GM12878 (cell line): ENCODE measurements around the gene SLC22A4. TPM values are rescaled to one million over a fixed set of nuclear protein-coding genes. Genes with fewer than 3 reads are reported as not detected.

Experiments used
- ATAC-seq: fragments of 200-7000 bp; cut with Tn5 transposase; 3 replicates; pipeline ENCODE4 v1.9.1; 2020; ENCODE audit warnings: mild to moderate bottlenecking, moderate library complexity
- BruUV-seq: library from RNA; stranded (reverse); fragments of 400-500 nt; replicated peaks from 2 replicates; lab custom pipeline; 2021; lab: Mats Ljungman, UMichigan
- CTCF ChIA-PET: fragments of 300-600 bp; sonication (Branson Sonifier 250); formaldehyde crosslinking; extraction: SDS; loops from one replicate; lab custom pipeline; 2021; ENCODE audit warnings: inconsistent platforms; lab: Yijun Ruan, JAX
- POLR2A ChIA-PET: fragments of 350-600 bp; formaldehyde crosslinking; extraction: SDS; loops from one replicate; lab custom pipeline; 2021; ENCODE audit warnings: inconsistent platforms; lab: Charles Lee
- RAD21 ChIA-PET: fragments of 300-600 bp; sonication (Branson Sonifier 250); formaldehyde crosslinking; loops from one replicate; lab custom pipeline; 2023; ENCODE audit warnings: antibody characterized with exemption; ENCODE audit not compliant: unreplicated experiment; lab: Charles Lee
- SMC1A ChIA-PET: fragments of 300-600 bp; sonication (Branson Sonifier 250); formaldehyde crosslinking; loops from one replicate; lab custom pipeline; 2023; ENCODE audit not compliant: unreplicated experiment, uncharacterized antibody; lab: Charles Lee
- DNase-seq: peaks from one replicate; pipeline ENCODE4 v3.0.0-alpha.2; 2011; ENCODE audit warnings: low read depth, low spot score
- FAIRE-seq: peaks from 3 replicates; lab custom pipeline; 2011; peaks lifted over from hg19 to GRCh38; lab: Jason Lieb, UNC
- H2AFZ ChIP-seq: 2 replicates; pipeline ENCODE4 v1.6.0; 2011; ENCODE audit warnings: low read depth, low read length, control low read depth; ENCODE audit not compliant: control insufficient read depth
- H3K27ac ChIP-seq: 2 replicates; pipeline ENCODE4 v1.5.1; 2011; ENCODE audit warnings: control low read depth; ENCODE audit not compliant: control insufficient read depth, insufficient read depth
- H3K27me3 ChIP-seq, 2 experiments: replicated peaks in 1 of 2; 2 replicates each; pipeline versions ENCODE4 v1.6.0 to v1.6.1; 2011; ENCODE audit warnings: low read length in 1 of 2; ENCODE audit not compliant: control insufficient read depth in 2 of 2, insufficient read depth in 2 of 2
- H3K36me3 ChIP-seq, 2 experiments: 2 replicates each; pipeline ENCODE4 v1.5.1; 2011; ENCODE audit warnings: low read length in 1 of 2; ENCODE audit not compliant: control insufficient read depth in 2 of 2, insufficient read depth in 2 of 2
- H3K4me1 ChIP-seq: 2 replicates; pipeline ENCODE4 v1.6.1; 2011; ENCODE audit warnings: mild to moderate bottlenecking, low read length, moderate library complexity, mixed read lengths; ENCODE audit not compliant: control insufficient read depth, insufficient read depth
- H3K4me2 ChIP-seq: 2 replicates; pipeline ENCODE4 v1.6.0; 2011; ENCODE audit warnings: control low read depth; ENCODE audit not compliant: control insufficient read depth, insufficient read depth
- H3K4me3 ChIP-seq: fragments of 200-600 bp; sonication (generic); 2 replicates; pipeline ENCODE4 v1.5.1; 2016
- H3K79me2 ChIP-seq: 2 replicates; pipeline ENCODE4 v1.6.0; 2011; ENCODE audit warnings: low read length; ENCODE audit not compliant: control insufficient read depth, insufficient read depth
- H3K9ac ChIP-seq: 2 replicates; pipeline ENCODE4 v1.8.0; 2011; ENCODE audit warnings: low read length, control low read depth, mixed read lengths; ENCODE audit not compliant: control insufficient read depth, insufficient read depth
- H3K9me3 ChIP-seq: replicated peaks from 3 replicates; pipeline ENCODE4 v1.5.1; 2011; ENCODE audit warnings: mild to moderate bottlenecking, low read length; ENCODE audit not compliant: control insufficient read depth, insufficient read depth
- H4K20me1 ChIP-seq: 2 replicates; pipeline ENCODE4 v1.6.0; 2011; ENCODE audit not compliant: control insufficient read depth, insufficient read depth
- ATF7 ChIP-seq: fragments of 450-650 bp; IDR thresholded peaks from 2 replicates; pipeline ENCODE4 v1.6.1; 2016; ENCODE audit warnings: low read depth, mild to moderate bottlenecking
- CHD1 ChIP-seq: IDR thresholded peaks from 2 replicates; pipeline ENCODE4 v1.6.1; 2012; ENCODE audit warnings: low read depth, low read length, improper control_type of control experiment
- IRF4 ChIP-seq: IDR thresholded peaks from 2 replicates; pipeline ENCODE4 v1.6.1; 2011; ENCODE audit warnings: low read depth, low read length
- JUNB ChIP-seq: IDR thresholded peaks from 2 replicates; pipeline ENCODE4 v1.6.1; 2016; ENCODE audit warnings: antibody characterized with exemption, mild to moderate bottlenecking
- LARP7 ChIP-seq: fragments of 450-650 bp; IDR thresholded peaks from 2 replicates; pipeline ENCODE4 v1.6.1; 2017; ENCODE audit warnings: mild to moderate bottlenecking
- MTA2 ChIP-seq: fragments of 450-650 bp; IDR thresholded peaks from 2 replicates; pipeline ENCODE4 v1.6.1; 2016; ENCODE audit warnings: low read depth, mild to moderate bottlenecking, moderate library complexity
- SMAD5 ChIP-seq: IDR thresholded peaks from 2 replicates; pipeline ENCODE4 v1.6.1; 2016; ENCODE audit warnings: antibody characterized with exemption, low read depth
- SREBF2 ChIP-seq: IDR thresholded peaks from 2 replicates; pipeline ENCODE4 v1.6.1; 2012; ENCODE audit warnings: mild to moderate bottlenecking, low read length
- WGBS: methylation state at CpG from one replicate; pipeline ENCODE4 v1.1.6; 2016; ENCODE audit warnings: low lambda C conversion rate; ENCODE audit not compliant: insufficient replicate concordance, insufficient coverage; ENCODE audit errors: missing lambda C conversion rate; 5-methylcytosine and 5-hydroxymethylcytosine counted together
- in situ Hi-C: fragments of 300-500 bp; cut with MboI; formaldehyde crosslinking; loops from 9 replicates; pipeline ENCODE4 v1.14.3; 2018; ENCODE audit warnings: mixed read lengths
- intact Hi-C: fragments of 100-400 bp; cut with micrococcal nuclease; formaldehyde crosslinking; loops from one replicate; pipeline ENCODE4 v1.14.2; 2022; ENCODE audit not compliant: unreplicated experiment
- polyA plus RNA-seq, 11 experiments: library from polyadenylated mRNA; depleted of rRNA in 4 of 11; unstranded in 6 of 11; stranded (reverse) in 5 of 11; fragments of >200 nt; fragmentation: Nextera tagmentation in 4 of 11; fragmentation: Illumina TruSeq in 1 of 11; extraction: Ambion mirVana in 4 of 11; extraction: Trizol in 1 of 11; gene quantifications; 1 replicate in 1 of 11; 2 replicates in 10 of 11; pipeline versions ENCODE4 v1.2.1 to v1.2.3, GENCODE V29; 2011 to 2016; ENCODE audit warnings: inconsistent platforms in 2 of 11, missing spikeins in 2 of 11, low read depth in 1 of 11
- total RNA-seq, 4 experiments: library from RNA; depleted of rRNA in 3 of 4; stranded (reverse); fragments of >200 nt in 3 of 4; fragmentation: Illumina TruSeq in 1 of 4; extraction: Trizol in 1 of 4; gene quantifications; 2 replicates each; pipeline versions ENCODE4 v1.2.1 to v1.2.3, GENCODE V29; 2013 to 2021
- TF ChIP-seq, protein P1 (sequence below): IDR thresholded peaks from 2 replicates; pipeline ENCODE4 v1.6.1; 2012; ENCODE audit warnings: low read depth, low read length, improper control_type of control experiment
- TF ChIP-seq, protein P2 (sequence below): fragments of 450-650 bp; formaldehyde crosslinking; IDR thresholded peaks from 2 replicates; pipeline ENCODE4 v1.5.0; 2022; ENCODE audit warnings: mild to moderate bottlenecking, missing genetic modification characterization

SLC22A4 gene
- total and polyA plus RNA-seq, 10 of the 15 experiments (the other 5 are each of a cell fraction or from before 2014, with no cell fraction given), result 0.04 to 0.61 (median 0.10) TPM; not detected in 2

GRCh38 chr5:132302413-132302812 lies 8.2 kb downstream of the SLC22A4 start:
- no peaks in the 10 kb centered on the region; the same call in 2 of the 3 replicates for H3K9me3 ChIP-seq
- in situ Hi-C loops (no loop called here), intact Hi-C loops (no loop called here)
- TF ChIP-seq, protein P1, sequence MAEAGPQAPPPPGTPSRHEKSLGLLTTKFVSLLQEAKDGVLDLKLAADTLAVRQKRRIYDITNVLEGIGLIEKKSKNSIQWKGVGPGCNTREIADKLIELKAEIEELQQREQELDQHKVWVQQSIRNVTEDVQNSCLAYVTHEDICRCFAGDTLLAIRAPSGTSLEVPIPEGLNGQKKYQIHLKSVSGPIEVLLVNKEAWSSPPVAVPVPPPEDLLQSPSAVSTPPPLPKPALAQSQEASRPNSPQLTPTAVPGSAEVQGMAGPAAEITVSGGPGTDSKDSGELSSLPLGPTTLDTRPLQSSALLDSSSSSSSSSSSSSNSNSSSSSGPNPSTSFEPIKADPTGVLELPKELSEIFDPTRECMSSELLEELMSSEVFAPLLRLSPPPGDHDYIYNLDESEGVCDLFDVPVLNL, result no peak
- TF ChIP-seq SMAD5 (no peak), IRF4 (no peak), ATF7 (no peak), LARP7 (no peak), MTA2 (no peak), CHD1 (no peak), SREBF2 (no peak), JUNB (no peak)
- TF ChIP-seq, protein P2, sequence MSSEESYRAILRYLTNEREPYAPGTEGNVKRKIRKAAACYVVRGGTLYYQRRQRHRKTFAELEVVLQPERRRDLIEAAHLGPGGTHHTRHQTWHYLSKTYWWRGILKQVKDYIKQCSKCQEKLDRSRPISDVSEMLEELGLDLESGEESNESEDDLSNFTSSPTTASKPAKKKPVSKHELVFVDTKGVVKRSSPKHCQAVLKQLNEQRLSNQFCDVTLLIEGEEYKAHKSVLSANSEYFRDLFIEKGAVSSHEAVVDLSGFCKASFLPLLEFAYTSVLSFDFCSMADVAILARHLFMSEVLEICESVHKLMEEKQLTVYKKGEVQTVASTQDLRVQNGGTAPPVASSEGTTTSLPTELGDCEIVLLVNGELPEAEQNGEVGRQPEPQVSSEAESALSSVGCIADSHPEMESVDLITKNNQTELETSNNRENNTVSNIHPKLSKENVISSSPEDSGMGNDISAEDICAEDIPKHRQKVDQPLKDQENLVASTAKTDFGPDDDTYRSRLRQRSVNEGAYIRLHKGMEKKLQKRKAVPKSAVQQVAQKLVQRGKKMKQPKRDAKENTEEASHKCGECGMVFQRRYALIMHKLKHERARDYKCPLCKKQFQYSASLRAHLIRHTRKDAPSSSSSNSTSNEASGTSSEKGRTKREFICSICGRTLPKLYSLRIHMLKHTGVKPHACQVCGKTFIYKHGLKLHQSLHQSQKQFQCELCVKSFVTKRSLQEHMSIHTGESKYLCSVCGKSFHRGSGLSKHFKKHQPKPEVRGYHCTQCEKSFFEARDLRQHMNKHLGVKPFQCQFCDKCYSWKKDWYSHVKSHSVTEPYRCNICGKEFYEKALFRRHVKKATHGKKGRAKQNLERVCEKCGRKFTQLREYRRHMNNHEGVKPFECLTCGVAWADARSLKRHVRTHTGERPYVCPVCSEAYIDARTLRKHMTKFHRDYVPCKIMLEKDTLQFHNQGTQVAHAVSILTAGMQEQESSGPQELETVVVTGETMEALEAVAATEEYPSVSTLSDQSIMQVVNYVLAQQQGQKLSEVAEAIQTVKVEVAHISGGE (CRISPR knock-in tag), result no peak
- no peak overlapping the region for H2AFZ ChIP-seq
- ATAC-seq (no peak), DNase-seq (no peak), FAIRE-seq (no peak)
- no peak overlapping the region for H3K4me2 ChIP-seq
- no peak overlapping the region for H3K27ac ChIP-seq
- 33% methylated on average over 3 of the region's 3 CpGs for WGBS
- H4K20me1 ChIP-seq, result no peaks in the 10 kb centered on the region
- no peaks in the 10 kb centered on the region for H3K79me2 ChIP-seq
- H3K9ac ChIP-seq, result no peak overlapping the region
- H3K4me3 ChIP-seq, result no peak overlapping the region
- H3K4me1 ChIP-seq, result no peaks in the 10 kb centered on the region
- SMC1A ChIA-PET, result interaction anchor here (1.6 kb wide), 1 partner anchor 32 kb away, joined by 3 read pairs; no protein-coding TSS in a partner anchor
- CTCF ChIA-PET, result interaction anchor here (0.6 to 1.8 kb wide), 3 partner anchors 64 to 580 kb away, joined by 3 to 4 read pairs (median 4); no protein-coding TSS in a partner anchor
- H3K36me3 ChIP-seq, result no peaks in the 10 kb centered on the region
- RAD21 ChIA-PET, result no interaction called here
- H3K27me3 ChIP-seq, result peaks cover 0 to 2% of the 10 kb centered on the region in 2 experiments; a peak in 2 of 4 replicates
- POLR2A ChIA-PET, result no interaction called here
- no TSS peak for BruUV-seq
